ENCODE results near the gene TYW3.

GRCh38 chr1:74777525-74777924 is 44.6 kb downstream of the TYW3 start:
- TF ChIP-seq CTCF (IDR thresholded peaks at IDR 0.05 in 4 of 5, conservative IDR thresholded peaks at IDR 0.05 in 1 of 5) (no peak), POLR2A (IDR thresholded peaks at IDR 0.05) (no peak)

All from gastrocnemius medialis (tissue), 4 donors.